ENCODE measurements around the gene AGFG2. TPM values are rescaled to one million over a fixed set of nuclear protein-coding genes. Genes with fewer than 3 reads are reported as not detected.

Gene AGFG2
- total and polyA plus RNA-seq, 2 of the 13 experiments (the other 11 are each of a cell fraction or from before 2014, with no cell fraction given), result 125 to 132 TPM

DNA sequence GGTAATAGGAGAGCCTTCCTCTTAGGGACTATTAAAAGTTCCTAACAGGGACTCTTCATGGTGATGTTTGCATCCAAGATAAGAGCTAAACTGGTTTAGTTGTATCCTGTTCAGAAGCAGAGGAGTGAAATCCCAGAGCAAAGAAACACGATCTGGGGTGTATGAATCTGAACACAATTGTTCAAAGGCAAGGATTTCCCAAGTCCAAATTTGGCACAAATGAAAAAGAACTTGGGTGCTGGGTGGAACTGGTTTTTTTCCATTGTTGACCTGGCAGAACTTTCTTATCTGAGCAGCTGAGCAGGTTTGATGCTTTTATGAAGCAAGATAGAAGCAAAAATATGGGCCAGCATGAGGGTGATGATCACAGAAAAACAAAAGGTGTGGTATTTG is 6.0 kb downstream of the AGFG2 start (continued):
- TF ChIP-seq, protein P1, sequence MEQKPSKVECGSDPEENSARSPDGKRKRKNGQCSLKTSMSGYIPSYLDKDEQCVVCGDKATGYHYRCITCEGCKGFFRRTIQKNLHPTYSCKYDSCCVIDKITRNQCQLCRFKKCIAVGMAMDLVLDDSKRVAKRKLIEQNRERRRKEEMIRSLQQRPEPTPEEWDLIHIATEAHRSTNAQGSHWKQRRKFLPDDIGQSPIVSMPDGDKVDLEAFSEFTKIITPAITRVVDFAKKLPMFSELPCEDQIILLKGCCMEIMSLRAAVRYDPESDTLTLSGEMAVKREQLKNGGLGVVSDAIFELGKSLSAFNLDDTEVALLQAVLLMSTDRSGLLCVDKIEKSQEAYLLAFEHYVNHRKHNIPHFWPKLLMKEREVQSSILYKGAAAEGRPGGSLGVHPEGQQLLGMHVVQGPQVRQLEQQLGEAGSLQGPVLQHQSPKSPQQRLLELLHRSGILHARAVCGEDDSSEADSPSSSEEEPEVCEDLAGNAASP (CRISPR knock-in tag; IDR thresholded peaks at IDR 0.05; ENCODE audit: borderline replicate concordance), result 0 out of 2 replicates have a peak, but pooled peaks have one; percentile 13
- TF ChIP-seq, protein P2, sequence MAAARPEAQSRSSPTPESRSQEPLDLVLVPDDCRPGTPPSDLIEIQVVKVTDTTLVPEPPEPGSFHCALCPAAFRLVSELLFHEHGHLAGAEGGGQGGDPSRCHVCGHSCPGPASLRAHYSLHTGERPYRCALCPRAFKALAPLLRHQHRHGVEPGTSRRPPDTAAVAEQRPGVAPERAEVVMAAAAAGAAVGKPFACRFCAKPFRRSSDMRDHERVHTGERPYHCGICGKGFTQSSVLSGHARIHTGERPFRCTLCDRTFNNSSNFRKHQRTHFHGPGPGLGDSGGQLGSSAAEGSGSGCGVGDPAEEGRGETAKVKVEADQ (CRISPR knock-in tag; IDR thresholded peaks at IDR 0.05; ENCODE audit: borderline replicate concordance), result no peak
- TF ChIP-seq ZNF552 (CRISPR knock-in tag; IDR thresholded peaks at IDR 0.05; ENCODE audit: borderline replicate concordance) (no peak), KDM5A (IDR thresholded peaks at IDR 0.05; ENCODE audit: borderline replicate concordance, low read length) (no peak), MBD4 (IDR thresholded peaks at IDR 0.05; ENCODE audit: borderline replicate concordance, low read length) (no peak), CBX2 (IDR thresholded peaks at IDR 0.05; ENCODE audit: low read depth, low read length) (no peak), CBX2 (CRISPR knock-in tag; IDR thresholded peaks at IDR 0.05; ENCODE audit: low read depth) (no peak), SP2 (CRISPR knock-in tag; IDR thresholded peaks at IDR 0.05) (no peak), BCL6 (CRISPR knock-in tag; IDR thresholded peaks at IDR 0.05) (0 out of 2 replicates have a peak, but pooled peaks have one; percentile 39), NCOA2 (CRISPR knock-in tag; IDR thresholded peaks at IDR 0.05) (peak; percentile 21; the same call in 1 of the 2 replicates), ZNF562 (CRISPR knock-in tag; IDR thresholded peaks at IDR 0.05; ENCODE audit: borderline replicate concordance) (no peak), ZKSCAN5 (CRISPR knock-in tag; IDR thresholded peaks at IDR 0.05) (no peak), ZNF234 (CRISPR knock-in tag; conservative IDR thresholded peaks at IDR 0.05) (no peak), CEBPG (CRISPR knock-in tag; IDR thresholded peaks at IDR 0.05) (no peak), SIX4 (CRISPR knock-in tag; IDR thresholded peaks at IDR 0.05) (peak; percentile 79), IKZF4 (CRISPR knock-in tag; IDR thresholded peaks at IDR 0.05; ENCODE audit: borderline replicate concordance, low read depth, not compliant biosample characterization) (no peak), ZC3H13 (CRISPR knock-in tag; IDR thresholded peaks at IDR 0.05) (0 out of 2 replicates have a peak, but pooled peaks have one; percentile 1), ZNF326 (CRISPR knock-in tag; IDR thresholded peaks at IDR 0.05; ENCODE audit: borderline replicate concordance) (no peak), ZNF138 (CRISPR knock-in tag; IDR thresholded peaks at IDR 0.05; ENCODE audit: low read depth) (no peak), ZFP90 (CRISPR knock-in tag; IDR thresholded peaks at IDR 0.05; ENCODE audit: borderline replicate concordance) (no peak), ZNF292 (CRISPR knock-in tag; IDR thresholded peaks at IDR 0.05; ENCODE audit: borderline replicate concordance, low read depth) (no peak), TGIF2 (CRISPR knock-in tag; IDR thresholded peaks at IDR 0.05) (0 out of 2 replicates have a peak, but pooled peaks have one; percentile 24)
- TF ChIP-seq, protein P3, sequence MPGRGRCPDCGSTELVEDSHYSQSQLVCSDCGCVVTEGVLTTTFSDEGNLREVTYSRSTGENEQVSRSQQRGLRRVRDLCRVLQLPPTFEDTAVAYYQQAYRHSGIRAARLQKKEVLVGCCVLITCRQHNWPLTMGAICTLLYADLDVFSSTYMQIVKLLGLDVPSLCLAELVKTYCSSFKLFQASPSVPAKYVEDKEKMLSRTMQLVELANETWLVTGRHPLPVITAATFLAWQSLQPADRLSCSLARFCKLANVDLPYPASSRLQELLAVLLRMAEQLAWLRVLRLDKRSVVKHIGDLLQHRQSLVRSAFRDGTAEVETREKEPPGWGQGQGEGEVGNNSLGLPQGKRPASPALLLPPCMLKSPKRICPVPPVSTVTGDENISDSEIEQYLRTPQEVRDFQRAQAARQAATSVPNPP (CRISPR knock-in tag; IDR thresholded peaks at IDR 0.05), result no peak
- TF ChIP-seq, protein P4, sequence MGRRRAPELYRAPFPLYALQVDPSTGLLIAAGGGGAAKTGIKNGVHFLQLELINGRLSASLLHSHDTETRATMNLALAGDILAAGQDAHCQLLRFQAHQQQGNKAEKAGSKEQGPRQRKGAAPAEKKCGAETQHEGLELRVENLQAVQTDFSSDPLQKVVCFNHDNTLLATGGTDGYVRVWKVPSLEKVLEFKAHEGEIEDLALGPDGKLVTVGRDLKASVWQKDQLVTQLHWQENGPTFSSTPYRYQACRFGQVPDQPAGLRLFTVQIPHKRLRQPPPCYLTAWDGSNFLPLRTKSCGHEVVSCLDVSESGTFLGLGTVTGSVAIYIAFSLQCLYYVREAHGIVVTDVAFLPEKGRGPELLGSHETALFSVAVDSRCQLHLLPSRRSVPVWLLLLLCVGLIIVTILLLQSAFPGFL (CRISPR knock-in tag; IDR thresholded peaks at IDR 0.05), result no peak
- TF ChIP-seq, protein P5, sequence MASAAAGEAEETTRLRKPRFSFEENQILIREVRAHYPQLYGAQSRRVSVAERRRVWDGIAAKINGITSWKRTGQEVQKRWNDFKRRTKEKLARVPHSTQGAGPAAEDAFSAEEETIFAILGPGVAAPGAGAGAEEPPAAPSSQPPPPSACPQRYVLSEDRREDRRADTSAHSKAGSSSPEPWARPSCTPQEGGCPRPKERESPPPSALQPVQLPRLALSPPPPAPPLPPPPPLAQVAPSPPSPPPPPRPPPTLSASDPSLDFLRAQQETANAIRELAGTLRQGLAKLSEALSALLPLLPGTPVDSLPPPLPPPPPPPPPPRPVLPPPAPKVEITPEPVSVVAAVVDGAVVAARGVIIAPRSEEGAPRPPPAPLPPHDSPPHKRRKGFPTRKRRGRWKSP (CRISPR knock-in tag; IDR thresholded peaks at IDR 0.05), result 0 out of 2 replicates have a peak, but pooled peaks have one; percentile 21
- TF ChIP-seq, protein P6, sequence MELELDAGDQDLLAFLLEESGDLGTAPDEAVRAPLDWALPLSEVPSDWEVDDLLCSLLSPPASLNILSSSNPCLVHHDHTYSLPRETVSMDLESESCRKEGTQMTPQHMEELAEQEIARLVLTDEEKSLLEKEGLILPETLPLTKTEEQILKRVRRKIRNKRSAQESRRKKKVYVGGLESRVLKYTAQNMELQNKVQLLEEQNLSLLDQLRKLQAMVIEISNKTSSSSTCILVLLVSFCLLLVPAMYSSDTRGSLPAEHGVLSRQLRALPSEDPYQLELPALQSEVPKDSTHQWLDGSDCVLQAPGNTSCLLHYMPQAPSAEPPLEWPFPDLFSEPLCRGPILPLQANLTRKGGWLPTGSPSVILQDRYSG (CRISPR knock-in tag; IDR thresholded peaks at IDR 0.05), result no peak
